Hepatocyte (in vitro differentiated cells): Measurements from ENCODE around the gene CTNNA3. TPM values are rescaled to one million over a fixed set of nuclear protein-coding genes. Genes with fewer than 3 reads are reported as not detected.

Source experiments
- DNase-seq: peaks from one replicate; pipeline ENCODE4 v3.0.0-alpha.2; 2016; ENCODE audit warnings: low spot score
- H2AFZ ChIP-seq: fragments of 200-600 bp; sonication (generic); 2 replicates; pipeline ENCODE4 v1.6.0; 2016; ENCODE audit warnings: antibody characterized with exemption, mild to moderate bottlenecking
- H3K27ac ChIP-seq: fragments of 200-600 bp; sonication (generic); 2 replicates; pipeline ENCODE4 v1.5.1; 2016; ENCODE audit warnings: mild to moderate bottlenecking
- H3K27me3 ChIP-seq: fragments of 200-600 bp; sonication (generic); 2 replicates; pipeline ENCODE4 v1.6.1; 2016
- H3K36me3 ChIP-seq: fragments of 200-600 bp; sonication (generic); replicated peaks from 2 replicates; pipeline ENCODE4 v1.5.1; 2016; ENCODE audit warnings: low read depth; ENCODE audit not compliant: insufficient read depth
- H3K4me1 ChIP-seq: fragments of 200-600 bp; sonication (generic); 2 replicates; pipeline ENCODE4 v1.5.1; 2016; ENCODE audit warnings: mild to moderate bottlenecking, moderate library complexity; ENCODE audit not compliant: insufficient read depth
- H3K4me2 ChIP-seq: fragments of 200-600 bp; sonication (generic); 2 replicates; pipeline ENCODE4 v1.6.0; 2016
- H3K4me3 ChIP-seq: fragments of 200-600 bp; sonication (generic); 2 replicates; pipeline ENCODE4 v1.5.1; 2016; ENCODE audit warnings: mild to moderate bottlenecking
- H3K79me2 ChIP-seq: fragments of 200-600 bp; sonication (generic); 2 replicates; pipeline ENCODE4 v1.6.0; 2017; ENCODE audit warnings: mild to moderate bottlenecking
- H3K9me2 ChIP-seq: fragments of 200-600 bp; sonication (generic); replicated peaks from 2 replicates; pipeline ENCODE4 v1.6.0; 2017; ENCODE audit warnings: mild to moderate bottlenecking; ENCODE audit not compliant: insufficient read depth
- H3K9me3 ChIP-seq: fragments of 200-600 bp; sonication (generic); 2 replicates; pipeline ENCODE4 v1.5.1; 2016; ENCODE audit warnings: low read depth, mild to moderate bottlenecking
- H4K20me1 ChIP-seq: fragments of 200-600 bp; sonication (generic); 2 replicates; pipeline ENCODE4 v1.6.0; 2016; ENCODE audit warnings: mild to moderate bottlenecking; ENCODE audit not compliant: insufficient read depth, poor library complexity, severe bottlenecking
- CTCF ChIP-seq: fragments of 200-600 bp; sonication (generic); IDR thresholded peaks from 2 replicates; pipeline ENCODE4 v1.5.1; 2016; ENCODE audit warnings: antibody characterized with exemption, mild to moderate bottlenecking; ENCODE audit not compliant: poor library complexity
- EZH2 ChIP-seq: fragments of 200-600 bp; sonication (generic); IDR thresholded peaks from 2 replicates; pipeline ENCODE4 v1.6.1; 2016; ENCODE audit warnings: antibody characterized with exemption, mild to moderate bottlenecking, borderline replicate concordance
- EZH2phosphoT487 ChIP-seq: fragments of 200-600 bp; sonication (generic); IDR thresholded peaks from one replicate; pipeline ENCODE4 v1.6.1; 2018; ENCODE audit warnings: antibody characterized with exemption, mild to moderate bottlenecking, low read depth, moderate library complexity; ENCODE audit not compliant: unreplicated experiment, severe bottlenecking
- WGBS: methylation state at CpG from one replicate; pipeline ENCODE4 v1.1.6; 2016; ENCODE audit warnings: low lambda C conversion rate; ENCODE audit errors: missing lambda C conversion rate; 5-methylcytosine and 5-hydroxymethylcytosine counted together
- polyA plus RNA-seq: library from polyadenylated mRNA; unstranded; fragments of >200 nt; fragmentation: Nextera tagmentation; extraction: Ambion mirVana; gene quantifications from 2 replicates; pipeline ENCODE4 v1.2.1, GENCODE V29; 2016
- total RNA-seq: library from RNA; depleted of rRNA; stranded (reverse); fragments of >200 nt; gene quantifications from 2 replicates; pipeline ENCODE4 v1.2.3, GENCODE V29; 2014

CTNNA3 gene
- total and polyA plus RNA-seq, 2 experiments from 2014 or later, result 12.9 to 25.9 TPM

GRCh38 chr10:67098461-67098860, 597.5 kb downstream of the CTNNA3 start:
- no peak for TF ChIP-seq EZH2
- no peak for TF ChIP-seq EZH2phosphoT487
- no peak for TF ChIP-seq CTCF
- DNase-seq, result no peak
- WGBS, result 76% methylated on average over 2 of the region's 2 CpGs
- Histone ChIP-seq H3K27ac (no peak overlapping the region), H3K9me3 (no peaks in the 10 kb centered on the region), H3K36me3 (no peaks in the 10 kb centered on the region), H3K4me3 (no peak overlapping the region), H3K27me3 (no peaks in the 10 kb centered on the region), H3K9me2 (no peaks in the 10 kb centered on the region), H3K4me2 (no peak overlapping the region), H4K20me1 (no peaks in the 10 kb centered on the region), H3K79me2 (no peaks in the 10 kb centered on the region), H3K4me1 (no peaks in the 10 kb centered on the region), H2AFZ (no peak overlapping the region)

DNA sequence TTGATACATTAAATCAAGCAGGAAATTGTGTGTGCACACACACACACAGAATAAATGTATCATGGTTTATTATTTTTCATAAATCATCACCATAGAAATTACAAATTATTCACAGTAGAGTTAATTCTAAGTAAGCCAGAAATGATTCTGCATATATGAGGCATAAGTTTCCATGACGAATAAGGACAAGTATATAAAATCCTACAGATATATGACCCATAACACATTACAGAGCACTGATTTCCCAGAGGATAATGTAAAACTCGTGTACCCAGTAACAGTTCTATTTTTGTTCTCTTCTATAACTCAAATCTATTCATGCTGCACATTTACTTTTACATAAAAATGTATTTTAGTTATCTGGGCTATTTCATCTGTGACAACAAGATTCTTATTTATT, 600.5 kb downstream of the CTNNA3 start:
- H3K9me2 ChIP-seq, result no peaks in the 10 kb centered on the region
- H3K9me3 ChIP-seq, result no peaks in the 10 kb centered on the region
- H2AFZ ChIP-seq, result no peak overlapping the region
- no peaks in the 10 kb centered on the region for H3K27me3 ChIP-seq
- TF ChIP-seq EZH2, result no peak
- TF ChIP-seq EZH2phosphoT487, result no peak
- no peak for TF ChIP-seq CTCF
- H3K4me2 ChIP-seq, result no peak overlapping the region
- no peak overlapping the region for H3K4me3 ChIP-seq
- no peaks in the 10 kb centered on the region for H3K36me3 ChIP-seq
- H3K79me2 ChIP-seq, result no peaks in the 10 kb centered on the region
- WGBS, result 85% methylated on average over 2 of the region's 2 CpGs
- no peaks in the 10 kb centered on the region for H3K4me1 ChIP-seq
- no peak overlapping the region for H3K27ac ChIP-seq
- no peak for DNase-seq
- no peaks in the 10 kb centered on the region for H4K20me1 ChIP-seq

- Histone ChIP-seq H3K27ac (no peak overlapping the region), H3K4me1 (no peaks in the 10 kb centered on the region), H4K20me1 (no peaks in the 10 kb centered on the region), H3K9me2 (no peaks in the 10 kb centered on the region), H3K79me2 (no peaks in the 10 kb centered on the region), H3K9me3 (no peaks in the 10 kb centered on the region), H2AFZ (no peak overlapping the region), H3K36me3 (no peaks in the 10 kb centered on the region), H3K4me2 (no peak overlapping the region), H3K4me3 (no peak overlapping the region), H3K27me3 (no peaks in the 10 kb centered on the region)
- no peak for DNase-seq
- TF ChIP-seq EZH2phosphoT487 (no peak), EZH2 (no peak), CTCF (no peak)
- WGBS, result 86% methylated on average over 1 of the region's 1 CpG
Measured at GRCh38 chr10:67088036-67088435, 608.0 kb downstream of the CTNNA3 start.

- Histone ChIP-seq H3K4me1 (no peaks in the 10 kb centered on the region), H3K36me3 (no peaks in the 10 kb centered on the region), H3K27ac (no peak overlapping the region), H3K79me2 (no peaks in the 10 kb centered on the region), H2AFZ (no peak overlapping the region), H3K9me2 (no peaks in the 10 kb centered on the region), H4K20me1 (no peaks in the 10 kb centered on the region), H3K4me2 (no peak overlapping the region), H3K4me3 (no peak overlapping the region), H3K9me3 (no peaks in the 10 kb centered on the region), H3K27me3 (no peaks in the 10 kb centered on the region)
- no peak for DNase-seq
- TF ChIP-seq EZH2 (no peak), EZH2phosphoT487 (no peak), CTCF (no peak)
Measured at GRCh38 chr10:67087135-67087425, 608.9 kb downstream of the CTNNA3 start.
